AG09319 (cell line): ENCODE measurements around the gene KCTD2.
A peak's percentile ranks its signal among the peaks of the same experiment; 100 is the strongest.
"Not testable (repeated sequence)": the region's sequence is repeated elsewhere in the genome, so short reads cannot be mapped to it uniquely, and the experiment has no call there.

Source experiments
- DNase-seq: peaks from one replicate; pipeline ENCODE4 v3.0.0-alpha.2; 2010; ENCODE audit warnings: low read depth; ENCODE audit errors: extremely low read depth
- TF ChIP-seq, protein P1 (sequence below): IDR thresholded peaks from 2 replicates; pipeline ENCODE4 v1.5.1; 2011; ENCODE audit warnings: low read depth, mild to moderate bottlenecking, inconsistent platforms, low read length, moderate library complexity

KCTD2 gene

DNA sequence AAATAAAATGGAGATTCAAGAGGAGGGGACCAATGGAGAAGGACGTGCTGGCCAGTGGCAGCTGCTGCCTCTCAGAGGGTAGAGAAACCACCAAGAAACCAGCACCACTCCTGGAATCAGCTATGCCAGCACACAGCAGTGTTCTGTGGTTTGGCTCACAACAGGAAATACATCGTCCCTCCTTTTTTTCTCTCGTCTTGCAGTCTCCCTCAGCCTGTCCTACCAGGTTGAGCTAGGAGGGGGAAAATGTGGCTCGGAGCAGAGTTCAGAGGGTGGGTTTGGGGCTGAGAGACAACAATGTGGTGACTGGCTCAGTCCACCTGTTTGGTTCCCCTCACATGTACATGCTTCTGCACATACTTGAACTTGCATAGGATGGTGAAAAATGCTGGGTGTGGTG, 20.8 kb downstream of the KCTD2 start:
- TF ChIP-seq, protein P1, sequence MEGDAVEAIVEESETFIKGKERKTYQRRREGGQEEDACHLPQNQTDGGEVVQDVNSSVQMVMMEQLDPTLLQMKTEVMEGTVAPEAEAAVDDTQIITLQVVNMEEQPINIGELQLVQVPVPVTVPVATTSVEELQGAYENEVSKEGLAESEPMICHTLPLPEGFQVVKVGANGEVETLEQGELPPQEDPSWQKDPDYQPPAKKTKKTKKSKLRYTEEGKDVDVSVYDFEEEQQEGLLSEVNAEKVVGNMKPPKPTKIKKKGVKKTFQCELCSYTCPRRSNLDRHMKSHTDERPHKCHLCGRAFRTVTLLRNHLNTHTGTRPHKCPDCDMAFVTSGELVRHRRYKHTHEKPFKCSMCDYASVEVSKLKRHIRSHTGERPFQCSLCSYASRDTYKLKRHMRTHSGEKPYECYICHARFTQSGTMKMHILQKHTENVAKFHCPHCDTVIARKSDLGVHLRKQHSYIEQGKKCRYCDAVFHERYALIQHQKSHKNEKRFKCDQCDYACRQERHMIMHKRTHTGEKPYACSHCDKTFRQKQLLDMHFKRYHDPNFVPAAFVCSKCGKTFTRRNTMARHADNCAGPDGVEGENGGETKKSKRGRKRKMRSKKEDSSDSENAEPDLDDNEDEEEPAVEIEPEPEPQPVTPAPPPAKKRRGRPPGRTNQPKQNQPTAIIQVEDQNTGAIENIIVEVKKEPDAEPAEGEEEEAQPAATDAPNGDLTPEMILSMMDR = no peak

DNA sequence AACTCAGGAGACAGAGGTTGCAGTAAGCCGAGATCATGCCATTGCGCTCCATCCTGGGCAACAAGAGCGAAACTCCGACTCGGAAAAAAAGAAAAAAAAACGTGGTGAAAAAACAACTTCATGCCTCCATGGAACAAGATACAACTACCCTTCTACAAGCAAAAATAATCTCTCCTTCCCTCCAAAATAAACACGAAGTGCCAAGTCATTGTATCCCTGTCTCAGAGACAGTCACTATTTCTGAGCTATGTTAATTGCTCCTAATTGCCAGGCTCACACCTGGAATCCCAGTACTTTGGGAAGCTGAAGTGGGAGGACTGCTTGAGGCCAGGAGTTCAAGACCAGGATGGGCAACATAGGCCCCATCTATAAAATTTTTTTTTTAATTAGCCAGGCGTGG, 21.7 kb downstream of the KCTD2 start:
- TF ChIP-seq, protein P1 = no peak
- DNase-seq = no peak

More for the DNA sequence above, 20.8 kb downstream of the KCTD2 start:
- no peak for DNase-seq

DNA sequence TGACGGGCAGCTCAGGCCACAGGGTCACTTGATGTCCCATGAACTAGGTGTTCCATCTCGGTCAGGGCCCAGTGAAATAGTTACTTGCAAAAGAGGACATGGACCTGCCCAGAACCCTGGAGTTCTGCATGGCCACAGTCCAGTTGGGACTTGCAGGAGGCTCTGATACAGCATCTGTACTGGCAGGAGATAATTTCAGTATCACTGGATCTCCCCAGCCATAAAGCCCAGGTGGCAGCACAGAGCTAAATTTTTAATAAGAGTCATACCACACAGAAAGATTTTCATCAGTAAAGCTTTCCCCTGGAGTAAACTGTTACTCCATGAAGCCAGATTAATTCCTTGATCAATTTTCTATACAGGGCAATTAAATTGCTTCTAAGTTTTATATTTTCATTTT, 22.8 kb downstream of the KCTD2 start:
- no peak for DNase-seq

DNA sequence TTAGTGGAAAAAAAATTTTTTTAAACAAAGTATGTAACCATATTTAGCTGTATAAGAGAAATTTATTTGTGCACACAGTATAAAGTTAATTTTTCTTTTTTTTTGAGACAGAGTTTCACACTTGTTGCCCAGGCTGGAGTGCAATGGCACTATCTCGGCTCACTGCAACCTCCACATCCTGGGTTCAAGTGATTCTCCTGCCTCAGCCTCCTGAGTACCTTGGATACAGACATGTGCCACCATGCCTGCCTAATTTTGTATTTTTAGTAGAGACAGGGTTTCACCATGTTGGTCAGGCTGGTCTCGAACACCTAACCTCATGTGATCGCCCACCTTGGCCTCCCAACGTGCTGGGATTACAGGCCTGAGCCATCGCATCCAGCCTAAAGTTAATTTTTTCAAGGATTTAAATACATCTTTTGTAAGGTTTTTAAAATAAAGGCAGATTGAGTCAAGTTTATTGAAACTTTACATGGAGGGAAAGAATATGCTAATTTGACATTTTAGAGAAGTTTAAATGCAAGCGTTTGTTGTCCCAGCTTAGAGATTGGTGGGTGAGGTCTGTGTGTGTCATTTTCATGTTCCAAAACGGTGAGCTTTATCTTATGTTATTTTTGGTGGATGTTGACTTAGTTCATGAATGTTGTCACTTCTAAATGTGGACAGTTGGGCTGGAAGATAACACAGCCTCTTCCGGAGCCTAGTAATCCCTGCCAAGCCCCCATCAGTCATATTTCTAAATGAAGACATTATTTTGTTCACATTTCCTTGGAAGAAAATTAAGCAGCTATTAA, 24.6 kb downstream of the KCTD2 start:
- not testable (repeated sequence) for DNase-seq

More for the DNA sequence above, 22.8 kb downstream of the KCTD2 start:
- TF ChIP-seq, protein P1 = peak; percentile 35

DNA sequence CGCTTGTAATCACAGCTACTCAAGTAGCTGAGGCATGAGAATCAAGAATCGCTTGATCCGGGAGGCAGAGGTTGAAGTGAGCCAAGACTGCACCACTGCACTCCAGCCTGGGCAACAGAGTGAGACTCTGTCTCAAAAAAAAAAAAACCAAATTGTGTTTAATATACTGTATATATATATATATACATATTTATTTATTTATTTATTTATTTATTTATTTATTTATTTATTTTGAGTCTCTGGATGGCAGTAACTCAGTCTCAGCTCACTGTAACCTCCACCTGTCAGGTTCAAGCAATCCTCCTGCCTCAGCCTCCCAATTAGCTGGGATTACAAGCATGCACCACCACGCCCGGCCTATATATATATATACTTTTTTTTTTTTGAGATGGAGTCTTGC, 25.9 kb downstream of the KCTD2 start:
- not testable (repeated sequence) for DNase-seq

DNA sequence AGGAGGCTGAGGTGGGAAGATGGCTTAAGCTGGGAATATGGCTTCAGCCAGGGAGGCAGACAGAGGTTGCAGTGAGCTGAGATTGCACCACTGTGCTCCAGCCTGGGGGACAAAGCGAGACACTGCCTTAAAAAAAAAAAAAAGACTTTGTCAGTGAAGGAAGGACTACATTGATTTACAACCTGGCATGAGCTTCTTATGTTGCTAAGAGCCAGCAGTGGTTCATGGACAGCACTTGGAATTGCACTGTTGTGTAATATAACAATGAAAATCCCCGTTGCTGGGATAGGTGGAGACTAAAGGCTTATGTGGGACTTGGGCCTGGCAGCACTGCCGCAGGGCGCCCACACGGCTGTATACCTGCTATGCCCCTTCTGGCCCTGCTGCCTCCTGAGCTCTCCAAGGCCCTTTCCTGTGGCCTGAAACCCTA, 26.6 kb downstream of the KCTD2 start:
- DNase-seq = no peak
- TF ChIP-seq, protein P1 = no peak

DNA sequence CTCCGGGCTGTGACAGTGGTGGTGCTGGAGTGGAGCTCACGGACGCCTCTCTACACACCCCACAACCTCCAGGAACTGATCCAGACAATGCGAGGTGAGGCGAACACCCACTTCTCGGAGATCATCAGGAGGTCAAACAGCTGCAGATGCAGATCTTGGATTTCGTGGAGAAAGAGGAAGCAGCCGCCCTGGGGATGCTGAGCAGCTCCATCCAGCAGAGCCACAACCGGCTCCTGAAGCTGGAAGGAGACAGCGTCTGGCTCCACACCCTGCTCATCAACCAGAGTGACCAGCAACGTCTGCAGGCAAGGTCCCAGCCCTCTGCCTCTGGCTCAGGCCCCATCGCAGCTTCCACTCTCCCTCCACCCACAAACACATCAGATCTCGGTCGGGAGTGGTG, 27.5 kb downstream of the KCTD2 start:
- TF ChIP-seq, protein P1 = no peak

DNA sequence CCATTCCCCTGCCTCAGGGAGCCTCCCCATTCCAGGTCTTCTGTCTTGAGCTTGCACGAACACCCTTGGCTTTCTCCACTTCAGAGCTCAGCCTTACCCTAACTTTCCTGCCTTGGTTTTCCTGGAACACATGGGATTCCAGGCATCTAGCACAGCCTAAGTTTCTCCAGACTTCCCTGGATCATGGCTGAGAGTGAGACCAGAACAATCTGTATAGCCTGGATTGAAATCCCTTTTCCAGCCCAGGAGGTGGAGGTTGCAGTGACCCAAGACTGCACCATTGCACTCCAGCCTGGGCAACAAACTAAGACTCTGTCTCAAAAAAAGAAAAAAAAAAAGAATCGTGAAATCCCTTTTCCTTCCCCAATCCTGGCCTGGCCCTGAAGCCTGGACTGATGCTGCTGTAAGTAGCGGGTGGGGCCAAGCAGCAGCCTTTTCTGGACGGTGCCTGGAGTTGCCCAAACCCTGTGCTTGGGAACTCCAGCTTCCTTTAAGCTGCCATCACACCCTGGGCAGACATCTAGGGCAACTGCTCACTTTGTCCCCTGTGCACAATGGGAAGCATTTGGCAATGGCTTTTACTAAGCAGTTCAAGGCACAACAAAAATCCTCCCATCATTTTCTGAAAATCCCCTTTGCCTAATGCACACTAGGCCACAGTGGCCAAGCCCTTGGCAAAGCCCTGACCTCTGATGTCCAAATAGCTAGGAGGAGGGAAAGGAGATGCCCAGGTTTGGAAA, 28.7 kb downstream of the KCTD2 start:
- TF ChIP-seq, protein P1 = no peak
- DNase-seq = no peak

More for the DNA sequence above, 27.5 kb downstream of the KCTD2 start:
- no peak for DNase-seq
